Astrocyte of the cerebellum (primary cell): Measurements from ENCODE around the gene OGFR.

Source experiments
- DNase-seq: peaks from one replicate; pipeline ENCODE4 v3.0.0-alpha.2; 2011; ENCODE audit warnings: low read depth
- H3K4me3 ChIP-seq: 2 replicates; pipeline ENCODE4 v1.5.1; 2011; ENCODE audit warnings: mild to moderate bottlenecking, low read depth, low read length, moderate library complexity
- in situ Hi-C: cut with HindIII; loops from 2 replicates; pipeline ENCODE4 v1.10.0; 2017; ENCODE audit warnings: low sequenced_read_pairs
- TF ChIP-seq, protein P1 (sequence below): IDR thresholded peaks from 2 replicates; pipeline ENCODE4 v1.5.1; 2012; ENCODE audit warnings: low read length, low read depth, moderate library complexity, mild to moderate bottlenecking; ENCODE audit errors: missing control alignments

OGFR gene

DNA sequence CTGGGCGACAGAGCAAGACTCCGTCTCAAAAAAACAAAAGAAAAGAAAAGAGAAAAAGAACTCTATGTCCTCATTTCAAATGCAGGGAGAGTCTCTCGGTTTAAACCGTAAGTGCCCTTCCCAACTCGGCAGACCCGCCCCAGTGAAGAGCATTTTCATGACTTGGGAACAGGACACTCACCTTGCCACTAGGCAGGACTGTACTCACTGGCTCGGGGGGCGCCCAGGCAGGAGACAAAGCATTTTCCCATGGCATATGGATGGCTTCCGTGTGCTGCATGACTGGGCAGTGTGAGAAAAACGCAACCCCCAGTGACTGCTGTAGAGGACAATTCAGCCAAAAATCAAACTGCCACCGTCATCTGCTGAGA, 32.0 kb upstream of the OGFR start:
- DNase-seq, result no peak
- TF ChIP-seq, protein P1, sequence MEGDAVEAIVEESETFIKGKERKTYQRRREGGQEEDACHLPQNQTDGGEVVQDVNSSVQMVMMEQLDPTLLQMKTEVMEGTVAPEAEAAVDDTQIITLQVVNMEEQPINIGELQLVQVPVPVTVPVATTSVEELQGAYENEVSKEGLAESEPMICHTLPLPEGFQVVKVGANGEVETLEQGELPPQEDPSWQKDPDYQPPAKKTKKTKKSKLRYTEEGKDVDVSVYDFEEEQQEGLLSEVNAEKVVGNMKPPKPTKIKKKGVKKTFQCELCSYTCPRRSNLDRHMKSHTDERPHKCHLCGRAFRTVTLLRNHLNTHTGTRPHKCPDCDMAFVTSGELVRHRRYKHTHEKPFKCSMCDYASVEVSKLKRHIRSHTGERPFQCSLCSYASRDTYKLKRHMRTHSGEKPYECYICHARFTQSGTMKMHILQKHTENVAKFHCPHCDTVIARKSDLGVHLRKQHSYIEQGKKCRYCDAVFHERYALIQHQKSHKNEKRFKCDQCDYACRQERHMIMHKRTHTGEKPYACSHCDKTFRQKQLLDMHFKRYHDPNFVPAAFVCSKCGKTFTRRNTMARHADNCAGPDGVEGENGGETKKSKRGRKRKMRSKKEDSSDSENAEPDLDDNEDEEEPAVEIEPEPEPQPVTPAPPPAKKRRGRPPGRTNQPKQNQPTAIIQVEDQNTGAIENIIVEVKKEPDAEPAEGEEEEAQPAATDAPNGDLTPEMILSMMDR, result no peak
- in situ Hi-C loops, result no loop called here
- no peak overlapping the region for H3K4me3 ChIP-seq

DNA sequence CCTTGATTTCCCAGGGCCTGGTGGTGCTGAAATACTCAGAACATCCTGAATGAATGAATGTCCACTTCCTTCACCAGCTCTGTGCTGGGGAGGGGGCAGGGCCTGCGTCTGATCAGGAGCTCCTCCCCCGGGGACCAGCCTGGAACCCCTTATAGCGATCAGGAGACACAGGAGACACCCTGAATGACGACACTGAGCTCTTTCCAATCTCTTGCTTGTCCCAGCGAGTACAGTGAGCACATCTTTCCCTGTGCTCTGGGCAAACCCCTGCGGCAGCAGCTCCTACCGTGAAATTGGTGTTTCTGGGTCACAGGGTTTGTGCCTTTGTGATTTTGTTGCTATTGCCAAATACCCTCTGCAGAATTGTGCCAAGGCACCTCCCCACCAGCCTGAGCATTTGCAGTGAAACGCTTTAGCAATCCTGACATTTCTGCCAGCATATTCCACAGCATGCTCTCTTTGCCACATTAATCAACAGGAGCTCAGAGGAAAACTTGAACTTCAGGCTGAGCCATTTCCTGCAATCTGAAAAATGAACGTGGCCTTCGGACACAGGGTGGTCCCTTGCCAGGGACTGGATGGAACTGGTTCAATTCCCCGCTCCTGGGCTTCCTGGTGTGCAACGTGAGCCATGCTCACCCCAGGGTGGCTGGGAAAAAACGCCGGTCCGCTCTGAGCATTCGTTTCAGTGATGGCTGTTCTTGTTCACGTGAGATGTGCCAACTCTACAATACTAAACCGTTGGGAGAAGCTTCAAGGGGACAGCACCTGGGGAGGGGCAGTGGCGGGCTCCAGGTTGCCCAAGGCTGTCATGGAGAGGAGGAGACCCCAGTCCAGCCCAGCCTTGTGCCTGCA, 31.4 kb upstream of the OGFR start:
- in situ Hi-C loops, result no loop called here
- peak; percentile 19 for DNase-seq
- H3K4me3 ChIP-seq, result no peak overlapping the region
- TF ChIP-seq, protein P1, result no peak

DNA sequence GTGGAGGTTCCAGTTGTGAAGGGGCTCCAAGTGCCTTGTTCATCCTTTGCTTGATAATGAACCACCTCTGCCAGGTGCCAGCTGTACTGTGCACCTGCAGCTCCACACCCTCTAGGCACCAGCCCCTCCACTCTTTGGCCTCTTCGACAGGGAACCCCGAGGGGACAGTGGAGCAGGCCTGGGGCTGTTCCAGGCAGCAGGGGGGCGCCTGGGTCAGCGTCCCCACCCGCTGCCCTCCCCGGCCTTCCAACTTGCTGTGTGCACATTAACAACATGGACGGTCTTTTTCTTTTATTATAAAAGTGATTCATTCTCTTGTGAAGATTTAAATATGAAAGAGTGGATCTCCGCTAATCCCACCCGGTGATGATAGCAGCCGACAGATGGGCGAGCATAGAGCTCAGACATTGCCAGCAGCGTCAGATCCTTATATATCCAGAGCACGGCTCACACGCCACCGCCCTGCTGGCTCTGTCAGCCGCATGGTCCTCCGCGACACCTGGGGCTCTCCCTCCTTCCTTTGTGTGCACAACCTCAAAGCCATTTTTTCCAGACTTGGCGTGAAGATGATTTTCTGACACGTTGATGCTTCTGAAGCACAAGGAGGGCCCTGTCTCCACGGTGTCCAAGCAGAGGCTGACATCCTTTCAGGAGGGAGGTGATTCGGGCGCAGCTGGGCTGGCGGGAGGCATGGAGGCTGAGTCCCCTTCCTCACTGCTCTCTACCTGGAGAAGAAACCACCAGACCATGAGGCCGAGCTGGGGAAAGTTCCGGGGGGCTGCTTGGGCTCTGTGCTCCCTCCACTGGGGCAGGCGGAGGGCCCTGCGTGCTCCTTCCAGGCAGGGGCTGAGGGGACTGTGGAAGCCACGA, 30.6 kb upstream of the OGFR start:
- no peak for DNase-seq
- TF ChIP-seq, protein P1, result no peak
- in situ Hi-C loops, result no loop called here
- H3K4me3 ChIP-seq, result no peak overlapping the region

DNA sequence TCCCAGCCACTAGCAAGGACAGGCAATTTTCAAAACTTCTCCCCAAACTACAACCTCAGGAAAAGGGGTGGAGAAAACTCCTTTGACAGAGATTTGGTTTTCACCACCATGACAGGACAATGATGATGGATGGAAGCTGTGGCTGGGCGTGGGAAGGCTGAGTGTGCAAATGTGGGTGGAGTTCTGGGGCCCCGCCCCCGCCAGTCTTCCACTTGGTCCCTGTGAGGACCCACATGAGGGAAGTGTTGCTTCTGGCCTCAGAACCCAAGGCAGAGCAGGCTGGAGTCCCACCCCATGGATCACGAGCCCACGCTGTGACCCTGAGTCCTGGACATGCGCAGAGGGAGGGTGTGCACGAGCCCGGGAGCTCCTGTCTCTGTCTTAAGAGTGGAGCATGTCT, 29.9 kb upstream of the OGFR start:
- in situ Hi-C loops, result no loop called here
- no peak for DNase-seq
- TF ChIP-seq, protein P1, result no peak
- H3K4me3 ChIP-seq, result no peak overlapping the region

DNA sequence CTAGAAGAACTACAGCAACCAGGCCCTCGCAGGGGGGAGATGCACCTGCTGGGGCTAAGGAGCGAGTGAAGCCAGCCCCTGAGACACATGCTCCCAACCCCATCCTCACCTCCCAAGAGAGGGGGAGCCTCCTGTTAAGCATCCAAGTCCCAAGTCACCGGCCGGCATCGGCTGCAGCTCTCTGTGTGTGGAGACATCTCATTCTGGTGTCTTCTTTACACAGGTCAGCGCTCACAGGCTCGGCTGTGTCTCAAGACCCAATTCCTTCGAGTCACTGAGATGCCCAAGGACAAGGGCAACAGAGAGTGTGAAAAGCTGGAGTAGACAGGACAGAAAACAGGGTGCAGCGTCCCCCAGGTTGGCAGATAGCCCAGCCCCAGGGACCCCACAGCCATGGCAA, 29.4 kb upstream of the OGFR start:
- DNase-seq, result no peak
- TF ChIP-seq, protein P1, result no peak
- in situ Hi-C loops, result no loop called here
- no peak overlapping the region for H3K4me3 ChIP-seq

DNA sequence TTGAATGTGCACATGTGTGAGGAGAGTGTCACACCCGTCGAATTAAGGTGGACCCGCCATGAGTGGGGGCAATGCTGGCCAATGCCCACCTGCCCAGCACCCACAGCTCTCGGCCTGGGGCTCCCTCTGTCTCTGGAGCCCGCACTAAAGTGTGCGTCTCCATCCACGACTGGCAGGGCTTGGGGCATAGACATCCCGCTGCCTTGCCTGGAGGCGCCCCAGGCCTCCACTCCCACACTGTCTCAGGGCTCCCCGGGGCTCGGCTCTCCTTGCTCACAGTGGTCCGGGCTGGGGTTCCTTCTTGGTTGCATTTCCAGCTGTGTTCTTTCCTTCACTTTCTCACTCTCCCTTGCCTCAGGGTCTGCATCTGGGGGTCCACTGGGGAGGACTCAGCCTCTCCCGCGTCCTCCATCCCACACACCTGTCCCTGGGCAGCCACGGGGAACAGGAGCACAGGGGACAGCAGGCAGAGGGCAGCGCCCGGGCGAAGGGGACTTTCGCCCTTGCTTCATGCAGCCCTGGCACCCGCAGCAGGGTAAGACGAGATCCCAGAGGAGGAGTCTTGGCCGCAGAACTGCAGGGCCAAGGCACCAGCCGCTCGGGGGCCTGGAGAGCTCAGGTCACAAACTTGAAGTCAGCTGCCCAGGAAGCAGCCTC, 28.5 kb upstream of the OGFR start:
- TF ChIP-seq, protein P1, result no peak
- in situ Hi-C loops, result no loop called here
- no peak overlapping the region for H3K4me3 ChIP-seq
- no peak for DNase-seq
